ENCODE results near the gene OSBPL6. TPM values are rescaled to one million over a fixed set of nuclear protein-coding genes. Genes with fewer than 3 reads are reported as not detected.

OSBPL6 gene
- total RNA-seq, 4 donors from 2014 or later = 19.1 to 31.4 (median 21.6) TPM

DNA sequence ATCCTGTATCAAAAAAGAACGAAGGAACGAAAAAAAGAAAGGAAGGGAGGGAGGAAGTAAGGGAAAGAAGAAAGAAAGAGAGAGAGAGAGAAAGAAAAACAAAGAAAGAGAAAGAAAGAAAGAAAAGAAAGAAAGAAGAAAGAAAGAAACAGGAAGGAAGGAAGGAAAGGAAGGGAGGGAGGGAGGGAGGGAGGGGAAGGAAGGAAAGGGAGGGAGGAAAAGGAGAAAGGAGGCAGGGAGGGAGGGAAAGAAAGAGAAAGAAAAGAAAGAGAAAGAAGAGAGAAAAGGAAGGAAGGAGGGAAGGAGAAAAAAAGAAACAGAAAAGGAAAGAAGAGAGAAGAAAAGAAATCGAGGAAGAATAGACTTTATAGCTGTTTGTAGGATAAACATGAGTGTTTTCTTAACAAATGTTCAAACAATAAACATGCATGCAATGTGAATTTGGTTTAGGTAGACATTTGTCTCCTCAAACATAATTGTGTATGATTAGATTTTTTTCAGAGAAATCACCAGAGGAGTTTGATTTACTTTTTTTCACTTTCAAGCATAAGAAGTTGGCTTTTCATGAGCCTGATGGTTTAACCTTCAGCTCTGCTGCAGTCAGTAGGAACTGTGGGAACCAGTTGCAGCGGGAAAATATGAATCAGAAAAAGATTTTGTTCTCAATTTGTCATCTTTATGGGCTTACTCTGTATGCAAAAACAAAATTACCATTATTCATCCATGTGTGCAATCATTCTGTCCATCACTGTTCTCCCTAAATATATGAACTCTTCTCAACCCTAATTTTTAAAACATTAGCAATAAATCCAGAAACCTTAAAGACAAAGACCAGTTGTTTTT lies 185.1 kb downstream of the OSBPL6 start:
- DNase-seq (ENCODE audit: low spot score in 2 of 2) = no peak
- 87 to 94% methylated on average over 4 of the region's 4 CpGs for WGBS, 2 donors
- intact Hi-C loops (cut with DNase I; ENCODE audit: low total_unique reads) = no loop called here
- TF ChIP-seq POLR2A (IDR thresholded peaks at IDR 0.05) = no peak
- no peak overlapping the region for H3K4me3 ChIP-seq (ENCODE audit: low read depth, poor library complexity, severe bottlenecking)

DNA sequence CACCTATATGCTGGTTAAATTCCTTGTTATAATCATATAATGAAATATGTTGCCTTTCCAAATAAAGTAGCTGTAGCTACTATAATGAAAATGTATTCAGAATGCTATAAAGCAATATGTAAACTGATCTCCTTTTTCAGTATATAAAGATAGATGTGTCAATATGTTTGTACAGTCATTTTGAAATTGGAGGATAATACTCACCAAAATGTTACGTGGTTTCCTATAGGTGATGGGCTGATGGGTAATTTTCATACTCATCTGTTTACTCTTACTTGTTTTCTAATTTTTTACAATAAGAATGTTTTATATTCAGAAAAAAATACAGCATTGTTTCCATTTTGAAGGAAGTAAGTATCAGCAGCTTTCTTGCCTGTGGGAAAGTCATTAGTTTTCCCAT lies 186.5 kb downstream of the OSBPL6 start:
- DNase-seq (ENCODE audit: low spot score in 2 of 2) = no peak
- H3K4me3 ChIP-seq (ENCODE audit: low read depth, poor library complexity, severe bottlenecking) = no peak overlapping the region
- no peak for TF ChIP-seq POLR2A (IDR thresholded peaks at IDR 0.05)
- TF ChIP-seq, protein P1, sequence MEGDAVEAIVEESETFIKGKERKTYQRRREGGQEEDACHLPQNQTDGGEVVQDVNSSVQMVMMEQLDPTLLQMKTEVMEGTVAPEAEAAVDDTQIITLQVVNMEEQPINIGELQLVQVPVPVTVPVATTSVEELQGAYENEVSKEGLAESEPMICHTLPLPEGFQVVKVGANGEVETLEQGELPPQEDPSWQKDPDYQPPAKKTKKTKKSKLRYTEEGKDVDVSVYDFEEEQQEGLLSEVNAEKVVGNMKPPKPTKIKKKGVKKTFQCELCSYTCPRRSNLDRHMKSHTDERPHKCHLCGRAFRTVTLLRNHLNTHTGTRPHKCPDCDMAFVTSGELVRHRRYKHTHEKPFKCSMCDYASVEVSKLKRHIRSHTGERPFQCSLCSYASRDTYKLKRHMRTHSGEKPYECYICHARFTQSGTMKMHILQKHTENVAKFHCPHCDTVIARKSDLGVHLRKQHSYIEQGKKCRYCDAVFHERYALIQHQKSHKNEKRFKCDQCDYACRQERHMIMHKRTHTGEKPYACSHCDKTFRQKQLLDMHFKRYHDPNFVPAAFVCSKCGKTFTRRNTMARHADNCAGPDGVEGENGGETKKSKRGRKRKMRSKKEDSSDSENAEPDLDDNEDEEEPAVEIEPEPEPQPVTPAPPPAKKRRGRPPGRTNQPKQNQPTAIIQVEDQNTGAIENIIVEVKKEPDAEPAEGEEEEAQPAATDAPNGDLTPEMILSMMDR (IDR thresholded peaks at IDR 0.05) = no peak
- intact Hi-C loops (cut with DNase I; ENCODE audit: low total_unique reads) = no loop called here
- WGBS, 2 donors = 93 to 95% methylated on average over 1 of the region's 1 CpG

DNA sequence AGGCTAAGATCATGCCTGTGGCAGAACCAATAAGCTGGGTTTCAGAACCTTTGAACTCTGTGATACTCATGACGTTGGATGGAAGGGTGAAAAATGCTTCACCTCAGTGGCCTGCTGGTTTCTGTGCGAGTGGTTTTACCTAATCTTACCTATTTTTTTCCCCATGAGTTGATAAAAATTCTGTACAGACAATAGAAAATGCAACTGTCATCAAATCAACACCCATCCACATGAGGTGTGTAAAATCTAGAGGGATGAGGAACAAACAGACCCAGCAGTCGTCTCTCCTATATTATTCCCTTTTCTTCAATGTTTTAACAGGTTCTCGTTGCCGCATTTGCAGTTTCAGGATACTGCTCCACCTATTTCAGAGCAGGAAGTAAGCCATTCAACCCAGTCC lies 189.4 kb downstream of the OSBPL6 start:
- WGBS, 2 donors = 94% methylated on average over 5 of the region's 5 CpGs
- DNase-seq (ENCODE audit: low spot score in 2 of 2) = no peak
- H3K4me3 ChIP-seq (ENCODE audit: low read depth, poor library complexity, severe bottlenecking) = no peak overlapping the region
- intact Hi-C loops (cut with DNase I; ENCODE audit: low total_unique reads) = no loop called here
- TF ChIP-seq, protein P1 (IDR thresholded peaks at IDR 0.05) = no peak
- no peak for TF ChIP-seq POLR2A (IDR thresholded peaks at IDR 0.05)

DNA sequence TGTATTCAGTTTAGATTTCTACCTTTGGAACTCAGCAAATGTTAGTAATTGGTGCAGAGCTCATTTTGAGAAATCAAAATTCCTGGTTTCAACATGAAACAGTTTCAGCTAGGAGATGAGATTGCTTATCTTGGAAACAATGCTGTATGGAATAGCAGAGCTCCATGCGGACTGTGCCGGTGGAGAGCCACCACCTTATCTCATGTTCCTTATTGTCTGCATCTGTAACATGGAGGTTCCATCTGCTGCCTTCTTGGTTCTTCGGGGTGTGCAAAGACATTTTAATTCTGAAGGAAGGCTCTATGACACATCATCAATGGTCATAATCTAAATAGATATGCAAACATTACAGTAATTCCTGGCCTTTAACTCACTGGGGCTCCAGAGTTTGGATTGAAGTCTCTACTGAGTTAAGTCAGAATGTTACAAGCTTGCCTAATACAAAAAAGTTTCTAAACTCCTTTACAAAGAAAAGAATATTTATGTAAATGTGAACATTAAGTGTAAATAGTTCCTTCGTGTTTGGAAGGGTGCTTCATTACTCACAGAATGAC lies 191.4 kb downstream of the OSBPL6 start:
- H3K4me3 ChIP-seq (ENCODE audit: low read depth, poor library complexity, severe bottlenecking) = no peak overlapping the region
- TF ChIP-seq, protein P1 (IDR thresholded peaks at IDR 0.05) = no peak
- no peak for TF ChIP-seq POLR2A (IDR thresholded peaks at IDR 0.05)
- WGBS, 2 donors = 70 to 91% methylated on average over 4 of the region's 4 CpGs
- intact Hi-C loops (cut with DNase I; ENCODE audit: low total_unique reads) = no loop called here
- DNase-seq (ENCODE audit: low spot score in 2 of 2) = no peak

DNA sequence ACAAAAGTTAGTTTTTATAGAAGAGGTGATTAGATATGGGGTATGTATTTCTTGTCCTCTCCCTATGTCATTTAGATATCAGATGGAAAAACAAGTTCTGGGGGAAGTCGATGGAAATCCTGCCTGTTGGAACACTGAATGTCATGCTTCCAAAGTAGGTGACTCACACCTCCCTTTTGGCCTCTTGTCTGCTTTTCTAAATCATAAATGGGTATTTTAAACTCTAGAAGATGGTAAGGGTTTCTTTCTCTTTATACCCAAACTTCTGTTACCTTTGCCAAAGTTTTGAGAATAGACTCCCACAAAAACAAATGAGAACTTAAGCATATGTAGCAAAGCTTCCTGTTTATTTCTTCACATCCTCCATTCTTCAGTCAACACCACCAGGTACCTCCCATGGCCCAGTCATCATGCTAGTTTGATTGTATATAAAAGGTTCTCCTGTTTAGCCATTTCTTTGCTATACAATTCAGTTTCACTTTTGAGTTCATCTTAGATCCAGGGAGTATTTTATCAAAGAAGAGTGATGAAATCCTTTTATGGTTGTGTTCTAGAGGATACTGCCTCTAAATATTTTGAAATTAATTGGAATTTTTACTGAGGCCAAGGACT lies 192.8 kb downstream of the OSBPL6 start:
- 30 to 42% methylated on average over 1 of the region's 1 CpG for WGBS, 2 donors
- TF ChIP-seq POLR2A (IDR thresholded peaks at IDR 0.05) = no peak
- TF ChIP-seq, protein P1 (IDR thresholded peaks at IDR 0.05) = no peak
- no peak overlapping the region for H3K4me3 ChIP-seq (ENCODE audit: low read depth, poor library complexity, severe bottlenecking)
- DNase-seq (ENCODE audit: low spot score in 2 of 2) = no peak
- intact Hi-C loops (cut with DNase I; ENCODE audit: low total_unique reads) = no loop called here

DNA sequence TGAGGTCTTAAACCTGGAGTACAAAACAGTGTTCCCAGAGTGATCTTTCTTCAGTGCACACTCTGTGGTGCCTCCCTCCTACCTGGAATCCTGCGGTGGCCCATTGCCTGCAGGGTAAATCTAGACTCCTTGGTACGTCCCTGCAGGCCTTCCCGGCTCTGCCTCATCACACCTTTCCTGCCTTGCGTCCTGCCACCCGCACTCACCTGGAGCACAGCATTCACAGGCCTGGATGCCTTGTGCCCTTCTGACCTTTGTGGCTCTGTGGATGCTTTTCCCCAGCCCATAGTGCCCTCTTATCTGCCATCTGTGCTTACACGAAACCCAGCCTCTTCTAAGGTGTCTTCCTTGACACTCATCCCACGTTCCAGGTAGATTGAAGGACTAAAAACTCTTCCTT lies 194.0 kb downstream of the OSBPL6 start:
- no peak for TF ChIP-seq POLR2A (IDR thresholded peaks at IDR 0.05)
- TF ChIP-seq, protein P1 (IDR thresholded peaks at IDR 0.05) = no peak
- WGBS, 2 donors = 87% methylated on average over 7 of the region's 7 CpGs

More for the DNA sequence above, 194.0 kb downstream of the OSBPL6 start:
- no peak for DNase-seq (ENCODE audit: low spot score in 2 of 2)
- no peak overlapping the region for H3K4me3 ChIP-seq (ENCODE audit: low read depth, poor library complexity, severe bottlenecking)
- intact Hi-C loops (cut with DNase I; ENCODE audit: low total_unique reads) = no loop called here

Data from lower leg skin (tissue), 4 donors.